Measurements from ENCODE around the gene NPRL2.

NPRL2 gene

DNA sequence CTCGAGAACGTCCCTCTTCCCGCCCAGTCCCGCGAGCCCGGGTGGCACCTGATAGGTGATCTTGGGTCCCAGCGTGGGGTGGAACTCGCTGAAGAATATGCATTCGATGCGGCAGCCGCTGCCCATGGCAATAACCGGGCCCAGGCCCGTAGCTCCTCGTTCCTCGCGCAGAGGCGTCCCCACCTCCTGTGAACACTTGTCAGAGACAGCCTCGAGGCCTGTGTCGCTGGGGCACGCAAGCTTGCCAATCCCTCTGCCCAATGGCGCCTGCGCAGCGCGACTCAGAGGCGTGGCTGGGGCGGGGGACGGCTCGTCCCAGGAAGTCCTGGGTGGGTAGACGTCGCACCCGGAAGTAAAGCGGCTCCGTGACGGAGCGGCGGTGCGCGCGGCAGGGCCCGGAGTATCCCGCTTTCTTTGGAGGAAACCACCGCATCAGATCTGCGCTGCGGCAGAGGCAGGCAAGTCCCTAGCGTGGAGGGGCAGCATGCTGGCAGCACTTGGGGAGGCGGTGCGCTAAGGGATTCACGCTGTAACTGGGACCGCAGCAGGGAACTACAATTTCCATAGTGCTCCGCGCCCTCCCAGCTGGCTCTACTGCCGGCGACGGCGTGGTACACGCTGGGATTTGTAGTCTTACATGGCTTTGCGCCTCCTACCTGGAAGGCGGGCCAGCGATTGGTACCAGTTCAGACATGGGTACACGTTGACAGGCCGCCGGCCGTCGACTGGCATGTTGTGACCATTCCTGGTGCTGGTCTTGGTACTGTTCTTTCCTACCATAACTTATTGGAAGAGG is at the start of gene NPRL2, which contains the start of gene CYB561D2:
TSS of gene NPRL2 (minus strand) at position 249 of the 796 bp plus-strand sequence. CDS start at position 126, 123 bp downstream.
TSS of gene CYB561D2 (plus strand) at position 336 of the 796 bp plus-strand sequence. CDS start 572 bp downstream, outside the sequence.
- DNase-seq (ENCODE audit: low spot score), result peak; percentile 97

DNA sequence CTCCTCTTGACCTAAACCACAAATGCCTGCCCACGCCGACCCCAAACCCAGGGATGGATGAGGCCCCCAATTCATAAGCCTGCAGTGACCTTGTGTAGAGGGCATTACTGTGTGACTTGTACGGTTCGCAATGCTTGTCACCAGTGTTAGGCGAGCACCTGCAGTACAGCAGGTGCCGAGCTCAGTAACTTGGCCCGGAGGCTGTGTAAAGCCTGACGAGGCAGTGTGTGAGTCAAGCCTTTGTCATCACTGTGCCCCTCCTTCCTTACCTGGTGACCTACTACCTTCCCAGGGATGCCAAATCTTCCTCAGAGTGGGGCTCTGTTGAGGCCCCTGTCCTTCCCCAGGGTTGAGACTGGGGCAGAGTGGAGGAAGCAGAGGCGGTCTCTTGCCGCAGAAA is 45.9 kb upstream of the NPRL2 start:
- no peak for DNase-seq (ENCODE audit: low spot score)

DNA sequence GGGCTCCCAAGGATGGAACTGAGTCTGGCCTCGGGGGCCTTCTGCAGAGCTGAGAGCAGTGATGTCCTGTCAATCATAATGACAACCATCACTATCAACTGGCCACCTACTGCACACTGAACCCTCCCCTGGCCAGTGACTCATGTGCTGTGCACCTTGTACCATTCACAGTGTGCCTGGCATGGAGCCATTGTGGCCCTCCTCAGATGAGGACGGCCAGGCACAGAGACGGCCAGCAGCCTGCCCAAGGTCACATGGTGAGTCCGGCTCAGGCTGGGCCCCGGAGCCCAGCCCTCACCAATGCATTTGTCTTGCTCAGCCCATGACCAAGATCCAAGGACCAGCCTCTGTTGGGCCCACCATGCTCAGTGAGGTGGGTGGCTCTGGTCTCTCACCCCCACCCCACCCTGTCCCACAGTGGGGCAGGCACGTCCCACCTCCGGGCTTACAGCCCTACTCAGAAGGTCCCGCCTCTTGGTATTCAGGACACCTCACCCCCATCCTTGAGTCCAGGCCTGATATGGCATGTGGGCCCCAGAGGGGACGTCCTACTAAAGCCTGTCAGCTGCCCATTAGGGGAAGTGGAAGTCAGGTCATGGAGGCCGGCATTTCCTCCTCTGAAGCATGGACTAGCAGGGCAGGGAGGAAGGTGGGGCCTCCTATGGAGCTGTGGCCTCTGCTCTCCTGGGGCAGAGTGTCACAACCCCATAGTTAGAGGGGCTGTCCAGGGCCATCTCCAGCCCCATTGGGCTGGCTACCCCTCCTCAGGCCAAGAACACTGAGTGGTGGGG is 44.7 kb upstream of the NPRL2 start:
- no peak for DNase-seq (ENCODE audit: low spot score)

DNA sequence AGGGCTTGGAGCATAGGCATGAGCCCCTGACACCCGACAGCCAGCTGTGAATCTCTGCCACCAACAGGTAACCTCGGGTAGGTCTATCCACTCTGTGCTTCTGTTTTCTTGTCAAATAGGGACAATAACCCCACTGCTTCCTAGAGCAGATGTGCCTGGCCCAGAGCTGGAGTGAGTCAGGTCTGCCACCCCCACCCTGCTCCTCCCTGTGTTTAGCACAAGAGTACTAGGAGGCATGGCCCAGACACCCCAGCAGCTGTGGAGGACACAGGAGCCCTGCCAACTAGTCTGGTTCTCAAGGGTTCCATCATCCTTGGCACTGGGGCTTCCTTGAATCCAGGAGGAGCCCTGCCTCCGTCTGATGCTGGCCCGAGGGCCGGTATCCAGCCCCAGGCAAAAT is 42.5 kb upstream of the NPRL2 start:
- DNase-seq (ENCODE audit: low spot score), result no peak

DNA sequence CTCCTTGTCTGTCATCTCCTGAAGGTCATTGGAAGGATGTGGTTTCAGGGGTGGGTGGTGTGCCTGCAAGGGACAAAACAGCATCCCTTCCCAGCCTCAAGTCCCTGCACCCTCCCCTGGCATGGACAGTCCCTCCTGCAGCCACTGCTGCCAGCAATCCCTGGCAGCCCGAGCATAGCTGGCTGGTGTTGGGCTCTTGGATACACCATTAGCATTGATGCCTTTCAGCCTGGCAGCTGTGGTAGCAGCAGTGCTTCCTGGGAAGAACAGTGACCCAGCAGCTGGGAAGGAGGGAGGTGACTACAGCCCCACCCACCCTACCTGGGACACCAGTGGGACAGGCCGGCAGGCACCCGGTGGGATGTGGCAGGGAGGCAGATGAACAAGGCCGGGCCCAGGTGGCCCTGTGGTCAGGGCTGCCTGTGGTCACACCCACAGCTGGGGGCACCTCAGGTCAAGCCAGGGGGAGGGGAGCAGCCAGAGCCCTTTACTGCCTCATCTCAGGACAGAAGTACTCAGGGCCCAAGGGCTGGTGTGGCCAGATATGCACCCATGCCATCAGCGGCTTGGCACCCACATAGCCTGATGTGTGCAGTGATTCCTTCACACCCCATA is 41.6 kb upstream of the NPRL2 start:
- DNase-seq (ENCODE audit: low spot score), result no peak

DNA sequence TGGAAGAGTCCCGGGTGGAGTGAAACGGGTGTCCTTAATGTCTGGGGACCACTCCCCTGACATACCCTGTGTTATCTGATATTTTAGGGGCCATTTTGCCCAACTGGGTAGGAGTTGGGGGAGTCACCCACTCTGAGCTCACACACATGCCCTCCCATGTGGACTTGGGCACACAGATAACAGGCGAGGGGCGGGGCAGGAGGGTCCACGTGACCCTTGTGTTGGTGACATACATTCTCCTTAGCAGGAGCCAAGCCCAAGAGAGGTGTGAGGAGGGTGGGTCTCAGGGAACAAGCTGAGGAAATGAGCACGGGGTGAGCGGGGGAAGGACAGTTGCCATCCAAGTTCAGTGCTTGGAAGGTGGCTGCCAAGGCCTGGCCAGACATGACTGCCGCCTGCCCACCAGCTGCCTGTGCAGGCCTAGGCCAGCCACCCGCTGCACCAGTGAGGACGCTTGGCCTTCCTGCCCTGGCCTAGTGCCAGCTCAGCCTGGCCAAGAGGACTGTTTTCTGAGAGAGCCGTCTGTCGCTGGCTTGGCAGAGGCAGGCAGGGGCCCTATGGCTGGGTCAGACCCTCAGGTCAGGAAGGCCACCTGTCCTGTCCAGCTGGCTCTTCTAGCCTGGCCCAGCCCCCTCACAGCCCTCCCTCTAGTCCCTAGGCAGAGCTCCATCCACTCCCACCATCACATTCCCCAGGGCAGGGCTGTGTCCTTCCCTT is 40.1 kb upstream of the NPRL2 start:
- no peak for DNase-seq (ENCODE audit: low spot score)

DNA sequence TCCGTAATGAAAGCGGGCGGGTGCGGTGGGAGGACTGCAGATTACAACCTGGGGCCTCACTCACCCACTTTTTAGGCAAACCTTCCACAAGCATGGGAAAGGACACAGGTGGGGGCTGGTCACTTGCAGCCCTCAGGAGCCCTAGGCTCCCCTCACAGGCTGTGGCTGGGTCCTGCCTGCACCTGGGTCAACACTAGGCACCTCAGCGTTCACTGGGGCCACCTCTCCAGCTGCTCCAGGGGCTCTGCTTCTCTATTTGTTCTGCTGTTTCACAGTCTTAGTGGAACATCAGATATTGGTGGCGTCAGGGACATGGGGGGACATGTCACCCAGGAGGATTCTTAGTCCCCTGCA is 38.8 kb upstream of the NPRL2 start:
- DNase-seq (ENCODE audit: low spot score), result no peak

GRCh38 chr3:50388720-50389413 is 38.3 kb upstream of the NPRL2 start:
- DNase-seq (ENCODE audit: low spot score), result no peak

DNA sequence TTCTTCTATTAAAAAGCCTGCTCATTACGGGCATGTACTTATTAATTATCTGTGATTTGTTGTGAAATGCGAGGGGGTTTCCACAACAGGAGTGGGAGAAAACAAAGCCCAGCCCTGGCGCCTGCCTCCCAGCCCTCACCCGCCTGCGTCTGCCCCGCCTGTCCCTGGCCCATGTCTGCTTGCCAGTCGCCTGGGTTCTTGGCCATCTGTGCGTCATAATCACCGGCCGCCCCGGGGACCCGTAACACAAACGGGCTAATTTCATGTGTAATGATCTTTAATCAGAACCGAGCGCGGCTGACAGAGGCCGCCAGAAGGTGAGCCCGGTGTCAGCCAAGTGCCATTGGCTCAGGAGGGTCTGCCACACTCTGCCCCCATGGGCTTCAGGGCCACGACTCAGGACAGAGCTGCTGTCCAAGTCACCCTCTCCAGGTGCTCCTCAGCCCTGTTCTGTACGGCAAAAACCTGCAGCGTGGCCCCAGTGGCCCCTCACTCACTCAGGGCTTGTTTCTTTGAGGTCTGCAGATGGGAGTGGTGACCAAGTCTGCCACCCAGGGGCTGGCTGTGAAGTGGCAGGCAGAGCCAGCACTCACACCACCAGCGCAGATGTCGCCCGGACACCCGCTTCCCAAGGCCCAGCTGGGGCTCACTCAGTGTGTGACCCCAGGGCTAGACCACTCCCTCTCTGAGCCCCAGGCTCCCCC is 37.6 kb upstream of the NPRL2 start:
- DNase-seq (ENCODE audit: low spot score), result no peak

DNA sequence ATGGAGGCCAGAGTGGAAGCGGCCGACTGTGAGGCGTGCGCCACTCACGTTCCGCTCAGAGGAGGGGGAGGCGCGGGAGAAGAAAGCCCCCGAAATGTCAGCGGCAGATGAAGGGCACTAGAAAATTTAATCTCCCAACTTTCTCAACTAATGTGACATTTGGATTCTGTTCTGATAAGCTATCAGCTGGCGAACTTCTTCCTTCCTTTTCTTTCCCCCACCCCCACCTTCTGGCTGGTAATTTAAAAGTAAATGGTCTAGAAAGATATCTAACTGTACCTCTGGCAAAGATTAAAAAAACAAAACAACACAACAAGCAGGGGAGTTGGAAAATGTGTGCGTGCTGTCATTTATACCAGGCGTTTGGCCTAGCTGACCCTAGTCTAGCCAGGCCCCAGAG is 35.2 kb upstream of the NPRL2 start:
- no peak for DNase-seq (ENCODE audit: low spot score)

DNA sequence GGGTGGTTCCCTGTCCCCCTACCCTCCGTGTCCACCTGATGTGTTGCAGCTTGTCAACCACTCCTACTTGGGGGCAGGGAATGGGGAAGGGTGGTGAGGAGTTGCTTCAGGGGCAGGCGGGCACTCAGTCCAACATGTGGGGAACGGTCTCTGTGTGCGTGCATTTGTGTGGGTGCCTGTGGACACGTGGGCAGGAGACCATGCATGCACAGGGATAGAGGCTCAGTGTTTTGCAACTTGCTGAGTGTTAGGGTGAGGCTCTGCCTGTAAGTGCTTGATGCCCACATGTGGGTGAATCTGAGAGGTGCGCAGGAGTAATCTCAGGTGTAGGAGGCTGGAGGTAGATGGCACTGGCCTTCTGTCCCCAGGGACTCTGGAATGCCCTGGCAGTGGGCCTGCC is 33.2 kb upstream of the NPRL2 start:
- no peak for DNase-seq (ENCODE audit: low spot score)

DNA sequence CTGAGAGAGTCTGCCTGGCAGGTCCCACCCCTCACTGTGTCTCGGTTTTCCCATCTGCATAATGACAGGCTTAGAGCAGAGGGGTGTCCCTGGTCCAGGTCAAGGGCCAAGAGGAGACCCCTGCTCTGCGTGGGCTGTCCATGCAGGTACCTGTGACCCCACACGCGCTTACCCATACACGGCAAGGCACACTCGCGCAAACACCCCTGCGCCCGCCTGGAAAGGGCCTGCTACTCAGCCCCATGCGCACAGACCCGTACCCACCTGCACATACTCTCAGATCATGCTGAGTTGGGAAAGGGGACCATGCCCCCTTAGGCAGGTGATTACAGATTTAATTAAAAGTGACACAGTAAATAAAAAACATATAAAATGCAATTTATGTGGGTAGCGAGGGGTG is 32.1 kb upstream of the NPRL2 start:
- no peak for DNase-seq (ENCODE audit: low spot score)

- DNase-seq (ENCODE audit: low spot score), result no peak
Measured at GRCh38 chr3:50381383-50381782, 30.8 kb upstream of the NPRL2 start.

- DNase-seq (ENCODE audit: low spot score), result no peak
Measured at GRCh38 chr3:50380405-50381085, 30.0 kb upstream of the NPRL2 start.

DNA sequence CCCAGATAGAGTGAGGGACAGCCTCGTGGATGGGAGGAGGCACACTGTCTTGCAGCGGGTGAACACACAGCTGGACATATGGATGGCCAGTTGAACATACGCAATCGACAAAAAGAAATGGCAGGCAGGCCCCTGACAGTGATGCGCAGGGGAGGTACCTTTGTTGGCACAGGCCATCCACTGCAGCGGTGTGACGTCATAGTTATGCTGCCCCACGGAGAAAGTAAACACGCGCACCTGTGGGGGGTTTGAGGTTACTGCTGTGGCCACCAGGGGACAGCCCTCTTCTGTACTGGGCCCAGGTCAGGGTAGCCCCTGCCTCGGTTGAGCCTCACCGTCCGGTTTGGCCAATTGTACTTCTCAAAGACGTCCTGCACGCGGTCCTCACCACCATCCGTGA is 28.2 kb upstream of the NPRL2 start:
- no peak for DNase-seq (ENCODE audit: low spot score)

GRCh38 chr3:50378024-50378423 is 27.4 kb upstream of the NPRL2 start:
- no peak for DNase-seq (ENCODE audit: low spot score)

- DNase-seq (ENCODE audit: low spot score), result no peak
Measured at GRCh38 chr3:50375258-50375931, 24.8 kb upstream of the NPRL2 start.

DNA sequence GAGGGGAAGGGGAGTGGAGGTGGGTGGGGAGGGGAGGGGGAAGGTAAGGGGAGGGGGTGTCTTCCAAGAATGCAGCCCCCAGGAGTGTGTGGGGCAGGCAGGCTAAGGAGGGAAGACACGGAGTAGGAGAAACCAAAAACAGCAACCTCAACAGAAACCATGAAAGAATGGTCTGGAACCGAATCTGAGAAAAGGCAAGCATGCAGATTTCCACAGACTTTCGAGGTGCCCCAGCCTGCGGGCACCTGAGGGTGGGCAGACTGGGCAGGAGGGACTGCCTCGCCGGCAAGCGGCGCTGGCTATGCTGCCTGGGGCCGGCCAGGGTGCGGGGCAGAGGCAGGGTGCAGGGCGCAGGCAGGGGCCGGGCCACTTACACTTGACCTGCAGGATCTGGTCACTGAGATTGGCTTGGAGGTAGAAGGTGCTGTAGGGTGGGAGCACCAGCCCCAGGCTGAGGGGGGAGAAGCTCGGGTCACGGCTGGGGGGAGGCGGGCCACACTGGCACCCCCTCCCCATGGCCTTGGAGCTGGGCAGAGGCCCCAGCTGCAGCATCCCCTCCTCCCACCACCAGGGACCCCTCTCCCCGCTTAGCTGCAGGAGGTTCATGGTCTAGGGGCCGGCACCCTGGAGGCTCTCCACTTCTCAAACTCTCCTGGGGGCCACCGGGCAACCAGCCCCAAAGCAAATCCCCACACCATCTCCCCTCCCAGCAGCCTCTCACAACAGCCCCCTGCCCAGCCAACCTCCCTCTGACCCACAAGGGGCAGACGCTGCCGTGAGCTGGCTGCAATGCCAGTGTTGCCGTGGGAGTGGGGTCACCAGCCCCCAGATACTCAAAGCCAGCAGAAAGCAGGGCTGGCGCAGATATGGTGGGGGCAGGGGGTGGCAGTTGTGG is 24.0 kb upstream of the NPRL2 start:
- DNase-seq (ENCODE audit: low spot score), result no peak

Data from COLO829 (cell line).